HCT116 (cell line): ENCODE measurements around the gene KAZN. TPM values are rescaled to one million over a fixed set of nuclear protein-coding genes. Genes with fewer than 3 reads are reported as not detected.

Experiments used
- ATAC-seq: fragments of 200-7000 bp; cut with Tn5 transposase; 2 replicates; pipeline ENCODE4 v1.9.1; 2020; ENCODE audit warnings: mild to moderate bottlenecking, moderate library complexity
- BruUV-seq: library from RNA; stranded (reverse); fragments of 400-500 nt; replicated peaks from 2 replicates; lab custom pipeline; 2021; lab: Mats Ljungman, UMichigan
- CTCF ChIA-PET: fragments of 300-600 bp; sonication (Branson Sonifier 250); formaldehyde crosslinking; loops from one replicate; lab custom pipeline; 2021; ENCODE audit warnings: antibody characterized with exemption; lab: Charles Lee
- POLR2A ChIA-PET: fragments of 300-600, 350-600 bp; sonication (Branson Sonifier 250); formaldehyde crosslinking; loops from one replicate; lab custom pipeline; 2021; ENCODE audit warnings: antibody characterized with exemption; lab: Charles Lee
- RAD21 ChIA-PET, 2 experiments: fragments of 300-600 bp; sonication (Branson Sonifier 250); formaldehyde crosslinking; loops; one replicate each; lab custom pipeline; 2023; ENCODE audit warnings: low total read pairs in 2 of 2; ENCODE audit not compliant: uncharacterized antibody in 2 of 2, unreplicated experiment in 2 of 2, low non-redundant PET in 1 of 2; lab: Charles Lee
- DNase-seq: peaks from one replicate; pipeline ENCODE4 v3.0.0-alpha.2; 2010; ENCODE audit warnings: low read depth, low spot score
- H2AFZ ChIP-seq: fragments of 200-600 bp; shearing (Covaris generic), sonication (generic); 2 replicates; pipeline ENCODE4 v1.6.1; 2017; ENCODE audit warnings: low read depth, mixed run types, mixed read lengths, antibody characterized with exemption, low read length; ENCODE audit not compliant: poor library complexity, severe bottlenecking
- H3K27ac ChIP-seq: 2 replicates; pipeline ENCODE4 v1.5.1; 2012; ENCODE audit warnings: low read depth, low read length
- H3K27me3 ChIP-seq: fragments of 200-600 bp; sonication (generic); 2 replicates; pipeline ENCODE4 v1.6.1; 2016; ENCODE audit warnings: mixed run types, low read length, mixed read lengths; ENCODE audit not compliant: insufficient read depth
- H3K36me3 ChIP-seq, 2 experiments: fragments of 200-500 bp in 1 of 2; fragments of 200-600 bp in 1 of 2; sonication (Bioruptor generic) in 1 of 2; sonication (generic) in 1 of 2; 2 replicates each; pipeline versions ENCODE4 v1.5.1 to v1.6.1; 2014 to 2016; ENCODE audit warnings: low read length in 2 of 2, inconsistent platforms in 1 of 2, mixed read lengths in 1 of 2, mixed run types in 1 of 2; ENCODE audit not compliant: insufficient read depth in 2 of 2, control insufficient read depth in 1 of 2
- H3K4me1 ChIP-seq, 2 experiments: fragments of 200-600 bp in 1 of 2; sonication (generic) in 1 of 2; 2 replicates each; pipeline versions ENCODE4 v1.5.1 to v1.6.1; 2012 to 2017; ENCODE audit warnings: low read length in 2 of 2, inconsistent platforms in 1 of 2, mild to moderate bottlenecking in 1 of 2, mixed read lengths in 1 of 2, mixed run types in 1 of 2, moderate library complexity in 1 of 2; ENCODE audit not compliant: insufficient read depth in 2 of 2, control insufficient read depth in 1 of 2
- H3K4me2 ChIP-seq: fragments of 200-600 bp; sonication (generic); 2 replicates; pipeline ENCODE4 v1.6.1; 2017; ENCODE audit warnings: mixed run types, low read length, mixed read lengths
- H3K4me3 ChIP-seq, 2 experiments: fragments of 200-600 bp in 1 of 2; sonication (generic) in 1 of 2; replicated peaks in 1 of 2; 2 replicates each; pipeline ENCODE4 v1.5.1; 2011 to 2016; ENCODE audit warnings: low read length in 2 of 2, control low read depth in 1 of 2, low read depth in 1 of 2, mild to moderate bottlenecking in 1 of 2, mixed read lengths in 1 of 2, mixed run types in 1 of 2
- H3K79me2 ChIP-seq: fragments of 200-600 bp; sonication (generic); 2 replicates; pipeline ENCODE4 v1.6.1; 2017; ENCODE audit warnings: mild to moderate bottlenecking, mixed run types, low read length, moderate library complexity, mixed read lengths; ENCODE audit not compliant: insufficient read depth
- H3K9ac ChIP-seq: fragments of 200-600 bp; sonication (generic); 2 replicates; pipeline ENCODE4 v1.6.1; 2016; ENCODE audit warnings: low read length, mixed read lengths
- H3K9me2 ChIP-seq: fragments of 200-600 bp; sonication (generic), shearing (Covaris generic); 2 replicates; pipeline ENCODE4 v1.6.1; 2017; ENCODE audit warnings: mixed run types, mild to moderate bottlenecking, moderate library complexity; ENCODE audit not compliant: insufficient read depth
- H3K9me3 ChIP-seq, 2 experiments: fragments of 200-500 bp in 1 of 2; fragments of 200-600 bp in 1 of 2; sonication (Bioruptor generic) in 1 of 2; sonication (generic) in 1 of 2; 2 replicates each; pipeline ENCODE4 v1.6.1; 2014 to 2017; ENCODE audit warnings: low read length in 2 of 2, mixed read lengths in 2 of 2, inconsistent platforms in 1 of 2, low read depth in 1 of 2, mild to moderate bottlenecking in 1 of 2, mixed run types in 1 of 2, moderate library complexity in 1 of 2; ENCODE audit not compliant: control insufficient read depth in 1 of 2, insufficient read depth in 1 of 2
- H4K20me1 ChIP-seq: fragments of 200-600 bp; sonication (generic), shearing (Covaris generic); 2 replicates; pipeline ENCODE4 v1.6.1; 2017; ENCODE audit warnings: mixed run types, mild to moderate bottlenecking, moderate library complexity; ENCODE audit not compliant: insufficient read depth
- ATF3 ChIP-seq: IDR thresholded peaks from 2 replicates; pipeline ENCODE4 v1.6.1; 2012
- CBX3 ChIP-seq: IDR thresholded peaks from 2 replicates; pipeline ENCODE4 v1.6.1; 2012; ENCODE audit warnings: low read depth
- CEBPB ChIP-seq: IDR thresholded peaks from 2 replicates; pipeline ENCODE4 v1.6.1; 2012; ENCODE audit warnings: low read depth
- EGR1 ChIP-seq: IDR thresholded peaks from 2 replicates; pipeline ENCODE4 v1.6.1; 2012; ENCODE audit warnings: low read depth
- EZH2 ChIP-seq: fragments of 200-600 bp; sonication (generic); IDR thresholded peaks from 2 replicates; pipeline ENCODE4 v1.6.1; 2017; ENCODE audit warnings: antibody characterized with exemption, mixed run types
- FOSL1 ChIP-seq: IDR thresholded peaks from 2 replicates; pipeline ENCODE4 v1.6.1; 2012; ENCODE audit warnings: low read depth
- JUND ChIP-seq: IDR thresholded peaks from 2 replicates; pipeline ENCODE4 v1.6.1; 2012
- POLR2A ChIP-seq: IDR thresholded peaks from 2 replicates; pipeline ENCODE4 v1.7.0; 2011; ENCODE audit warnings: borderline replicate concordance; ENCODE audit not compliant: insufficient read depth, insufficient read length; ENCODE audit errors: extremely low read depth
- RAD21 ChIP-seq: IDR thresholded peaks from 2 replicates; pipeline ENCODE4 v1.6.1; 2012; ENCODE audit warnings: low read depth, mild to moderate bottlenecking
- SIN3A ChIP-seq: IDR thresholded peaks from 2 replicates; pipeline ENCODE4 v1.6.1; 2012; ENCODE audit warnings: low read depth
- SRF ChIP-seq: IDR thresholded peaks from 2 replicates; pipeline ENCODE4 v1.6.1; 2012; ENCODE audit warnings: low read depth
- TCF7L2 ChIP-seq: IDR thresholded peaks from 2 replicates; pipeline ENCODE4 v1.7.0; 2011; ENCODE audit warnings: borderline replicate concordance, inconsistent platforms; ENCODE audit not compliant: insufficient read depth, insufficient read length; ENCODE audit errors: extremely low read depth
- YY1 ChIP-seq: IDR thresholded peaks from 2 replicates; pipeline ENCODE4 v1.6.1; 2011; ENCODE audit warnings: low read length, low read depth, moderate library complexity, mild to moderate bottlenecking; ENCODE audit not compliant: insufficient replicate concordance; ENCODE audit errors: extremely low read depth
- ZBTB33 ChIP-seq: IDR thresholded peaks from 2 replicates; pipeline ENCODE4 v1.6.1; 2011; ENCODE audit warnings: mild to moderate bottlenecking, low read length, moderate library complexity; ENCODE audit not compliant: insufficient replicate concordance; ENCODE audit errors: extremely low read depth
- ZFX ChIP-seq: fragments of 450-650 bp; IDR thresholded peaks from 2 replicates; pipeline ENCODE4 v1.6.1; 2017
- ZNF274 ChIP-seq: fragments of 200-500 bp; sonication (Bioruptor generic); IDR thresholded peaks from 2 replicates; pipeline ENCODE4 v1.6.1; 2014; ENCODE audit warnings: mild to moderate bottlenecking, low read depth, low read length, inconsistent platforms
- intact Hi-C: fragments of 100-400 bp; cut with micrococcal nuclease; formaldehyde crosslinking; loops from 2 replicates; pipeline ENCODE4 v1.10.0; 2022
- total RNA-seq: library from RNA; stranded (reverse); gene quantifications from one replicate; pipeline ENCODE4 v1.2.1, GENCODE V29; 2021; ENCODE audit not compliant: unreplicated experiment

KAZN gene
- total RNA-seq, 1 experiment from 2014 or later: 13.4 TPM

GRCh38 chr1:14773396-14774025 is 175.0 kb downstream of the KAZN start:
- Histone ChIP-seq H3K27me3 (no peaks in the 10 kb centered on the region), H3K9me2 (no peaks in the 10 kb centered on the region), H3K79me2 (no peaks in the 10 kb centered on the region), H4K20me1 (no peaks in the 10 kb centered on the region), H3K4me2 (no peak overlapping the region), H3K9ac (no peak overlapping the region), H3K36me3 (no peaks in the 10 kb centered on the region), H3K4me1 (no peaks in the 10 kb centered on the region), H3K4me3 (no peak overlapping the region), H3K9me3 (no peaks in the 10 kb centered on the region), H3K27ac (no peak overlapping the region), H2AFZ (no peak overlapping the region)
- ChIA-PET CTCF (no interaction called here), POLR2A (no interaction called here), RAD21 (no interaction called here)
- ATAC-seq (no peak), DNase-seq (no peak)
- TF ChIP-seq YY1 (no peak), SIN3A (no peak), JUND (no peak), ZFX (no peak), EZH2 (no peak), ATF3 (no peak), POLR2A (no peak), FOSL1 (no peak), TCF7L2 (no peak), EGR1 (no peak), ZNF274 (no peak), SRF (no peak), CEBPB (no peak), RAD21 (no peak), CBX3 (no peak), ZBTB33 (no peak)
- BruUV-seq: no TSS peak
- intact Hi-C loops: loop anchor here (10.0 kb wide), 1 partner anchor 331 kb away; no protein-coding TSS in a partner anchor
